ENCODE measurements around the gene ELANE.

The ELANE gene

DNA sequence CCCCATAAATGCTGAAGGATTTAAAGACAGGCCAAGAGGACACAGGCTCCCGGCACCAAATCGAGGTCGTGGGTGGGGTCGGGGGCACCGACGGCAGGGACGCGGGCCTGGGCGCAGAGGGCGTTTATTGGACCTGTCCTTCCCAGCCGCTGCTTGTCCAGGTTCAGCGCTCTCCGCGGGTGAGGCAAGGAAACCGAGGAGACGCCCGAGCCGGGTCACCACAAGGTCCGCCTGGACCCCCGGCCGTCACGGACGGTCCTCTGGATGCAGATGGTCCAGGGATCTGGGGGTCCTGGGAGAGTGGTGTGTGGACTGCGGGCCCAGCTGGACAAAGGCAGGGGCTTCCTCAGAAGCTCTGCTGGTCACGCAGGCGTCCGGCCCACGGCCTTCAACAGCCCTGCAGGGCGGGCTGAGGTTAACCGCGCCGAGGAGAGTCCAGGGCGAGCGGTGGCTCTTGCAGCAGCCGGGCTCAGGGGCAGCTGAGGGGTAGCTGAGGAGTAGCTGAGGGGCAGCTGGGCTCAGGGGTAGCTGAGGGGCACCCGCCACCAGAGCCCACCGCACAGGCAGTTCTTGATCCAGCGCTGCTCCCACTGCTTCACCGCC lies 15.9 kb downstream of the ELANE start:
- TF ChIP-seq, protein P1, sequence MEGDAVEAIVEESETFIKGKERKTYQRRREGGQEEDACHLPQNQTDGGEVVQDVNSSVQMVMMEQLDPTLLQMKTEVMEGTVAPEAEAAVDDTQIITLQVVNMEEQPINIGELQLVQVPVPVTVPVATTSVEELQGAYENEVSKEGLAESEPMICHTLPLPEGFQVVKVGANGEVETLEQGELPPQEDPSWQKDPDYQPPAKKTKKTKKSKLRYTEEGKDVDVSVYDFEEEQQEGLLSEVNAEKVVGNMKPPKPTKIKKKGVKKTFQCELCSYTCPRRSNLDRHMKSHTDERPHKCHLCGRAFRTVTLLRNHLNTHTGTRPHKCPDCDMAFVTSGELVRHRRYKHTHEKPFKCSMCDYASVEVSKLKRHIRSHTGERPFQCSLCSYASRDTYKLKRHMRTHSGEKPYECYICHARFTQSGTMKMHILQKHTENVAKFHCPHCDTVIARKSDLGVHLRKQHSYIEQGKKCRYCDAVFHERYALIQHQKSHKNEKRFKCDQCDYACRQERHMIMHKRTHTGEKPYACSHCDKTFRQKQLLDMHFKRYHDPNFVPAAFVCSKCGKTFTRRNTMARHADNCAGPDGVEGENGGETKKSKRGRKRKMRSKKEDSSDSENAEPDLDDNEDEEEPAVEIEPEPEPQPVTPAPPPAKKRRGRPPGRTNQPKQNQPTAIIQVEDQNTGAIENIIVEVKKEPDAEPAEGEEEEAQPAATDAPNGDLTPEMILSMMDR (IDR thresholded peaks at IDR 0.05), result no peak
- peaks cover 0 to 20% (median 11%) of the 10 kb centered on the region in 4 donors for H3K4me1 ChIP-seq

GRCh38 chr19:868458-869244 lies 16.5 kb downstream of the ELANE start:
- H3K36me3 ChIP-seq, result peaks cover 18 to 63% (median 38%) of the 10 kb centered on the region in 3 donors
- TF ChIP-seq, protein P1 (IDR thresholded peaks at IDR 0.05), result no peak
- no peak for DNase-seq
- intact Hi-C loops (cut with DNase I; ENCODE audit: low total_unique reads), result no loop called here
- no peaks in the 10 kb centered on the region for H3K9me3 ChIP-seq
- peak overlapping the region; percentile 62 to 70 for H3K27ac ChIP-seq
- H3K4me3 ChIP-seq, result no peak overlapping the region
- H3K27me3 ChIP-seq, result no peaks in the 10 kb centered on the region
- H3K4me1 ChIP-seq, result peaks cover 0 to 18% (median 11%) of the 10 kb centered on the region in 4 donors

More for the DNA sequence above, 15.9 kb downstream of the ELANE start:
- H3K27ac ChIP-seq, result no peak overlapping the region
- intact Hi-C loops (cut with DNase I; ENCODE audit: low total_unique reads), result no loop called here
- no peak for DNase-seq
- H3K4me3 ChIP-seq, result no peak overlapping the region
- peaks cover 14 to 58% (median 33%) of the 10 kb centered on the region in 3 donors for H3K36me3 ChIP-seq
- H3K9me3 ChIP-seq, result no peaks in the 10 kb centered on the region
- peaks cover 0 to 1% of the 10 kb centered on the region in 2 donors for H3K27me3 ChIP-seq

- peaks cover 0 to 16% (median 10%) of the 10 kb centered on the region in 4 donors for H3K4me1 ChIP-seq
- H3K4me3 ChIP-seq, result no peak overlapping the region
- peaks cover 25 to 71% (median 46%) of the 10 kb centered on the region in 3 donors for H3K36me3 ChIP-seq
- H3K27ac ChIP-seq, result peak overlapping the region; percentile 62 to 70
- peak; percentile 85 to 90 for DNase-seq
- no peaks in the 10 kb centered on the region for H3K9me3 ChIP-seq
- intact Hi-C loops (cut with DNase I; ENCODE audit: low total_unique reads), result no loop called here
- H3K27me3 ChIP-seq, result no peaks in the 10 kb centered on the region
- TF ChIP-seq, protein P1 (IDR thresholded peaks at IDR 0.05), result no peak
Measured at GRCh38 chr19:869245-870177, 17.4 kb downstream of the ELANE start.

- peaks cover 0 to 16% (median 10%) of the 10 kb centered on the region in 4 donors for H3K4me1 ChIP-seq
- peaks cover 30 to 79% (median 53%) of the 10 kb centered on the region in 3 donors for H3K36me3 ChIP-seq
- TF ChIP-seq, protein P1 (IDR thresholded peaks at IDR 0.05), result no peak
- no peak for DNase-seq
- no peaks in the 10 kb centered on the region for H3K9me3 ChIP-seq
- H3K27me3 ChIP-seq, result no peaks in the 10 kb centered on the region
- no peak overlapping the region for H3K4me3 ChIP-seq
- intact Hi-C loops (cut with DNase I; ENCODE audit: low total_unique reads), result no loop called here
- H3K27ac ChIP-seq, result peak overlapping the region; percentile 62 to 70
Measured at GRCh38 chr19:870314-870713, 18.2 kb downstream of the ELANE start.

DNA sequence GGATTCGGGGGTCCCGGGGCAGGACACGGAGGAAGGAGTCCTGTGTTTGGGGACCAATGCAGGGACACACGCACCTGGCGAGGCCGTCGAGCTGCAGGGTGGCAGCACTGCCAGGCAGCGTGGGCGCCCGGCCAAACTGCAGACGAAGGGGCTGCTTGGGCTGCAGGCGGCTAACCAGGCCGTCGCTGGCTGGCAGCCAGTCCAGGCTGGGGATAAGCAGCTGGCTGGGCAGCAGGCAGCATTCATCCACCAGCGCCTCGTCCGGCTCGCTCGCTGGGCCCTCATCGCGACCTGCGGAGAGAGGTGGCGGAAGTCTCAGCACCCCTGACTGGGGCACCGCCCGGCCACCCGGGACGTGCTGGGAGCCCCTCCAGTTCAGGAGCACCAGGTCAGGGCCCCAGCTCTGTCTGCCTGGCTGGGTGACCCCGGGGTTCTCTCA lies 18.9 kb downstream of the ELANE start:
- intact Hi-C loops (cut with DNase I; ENCODE audit: low total_unique reads), result no loop called here
- Histone ChIP-seq H3K4me3 (no peak overlapping the region), H3K27ac (no peak overlapping the region), H3K36me3 (peaks cover 30 to 86% (median 60%) of the 10 kb centered on the region in 3 donors), H3K27me3 (no peaks in the 10 kb centered on the region), H3K9me3 (no peaks in the 10 kb centered on the region), H3K4me1 (peaks cover 0 to 16% (median 10%) of the 10 kb centered on the region in 4 donors)
- TF ChIP-seq, protein P1 (IDR thresholded peaks at IDR 0.05), result no peak
- no peak for DNase-seq

Data from tibial artery (tissue), 4 donors.